GM12878 (cell line): ENCODE data around the gene AGAP3.

Source experiments
- CREB1 ChIP-seq: IDR thresholded peaks from 2 replicates; pipeline ENCODE4 v1.6.1; 2012; ENCODE audit warnings: low read depth, mild to moderate bottlenecking, inconsistent platforms
- EZH2 ChIP-seq: IDR thresholded peaks from 2 replicates; pipeline ENCODE4 v1.6.1; 2012; ENCODE audit warnings: low read depth, mild to moderate bottlenecking, control low read depth, inconsistent platforms, low read length, borderline replicate concordance; ENCODE audit not compliant: control insufficient read depth
- MEF2A ChIP-seq: IDR thresholded peaks from 2 replicates; pipeline ENCODE4 v1.6.1; 2011; ENCODE audit warnings: low read depth, mild to moderate bottlenecking, low read length, moderate library complexity; ENCODE audit not compliant: insufficient read depth
- MYC ChIP-seq: IDR thresholded peaks from 2 replicates; pipeline ENCODE4 v1.6.1; 2011; ENCODE audit warnings: mild to moderate bottlenecking, low read length, moderate library complexity, inconsistent platforms; ENCODE audit not compliant: insufficient read depth, insufficient replicate concordance, insufficient read length, severe bottlenecking
- POLR2A ChIP-seq: IDR thresholded peaks from 2 replicates; pipeline ENCODE4 v1.6.1; 2011; ENCODE audit warnings: low read depth, mild to moderate bottlenecking, low read length
- RAD21 ChIP-seq: IDR thresholded peaks from 2 replicates; pipeline ENCODE4 v1.6.1; 2011; ENCODE audit warnings: mild to moderate bottlenecking, low read depth, low read length, moderate library complexity; ENCODE audit not compliant: insufficient read depth
- SPI1 ChIP-seq: IDR thresholded peaks from 2 replicates; pipeline ENCODE4 v1.6.1; 2011; ENCODE audit warnings: low read depth, mild to moderate bottlenecking, low read length, moderate library complexity, borderline replicate concordance; ENCODE audit not compliant: insufficient read depth
- YY1 ChIP-seq: IDR thresholded peaks from 2 replicates; pipeline ENCODE4 v1.6.1; 2011; ENCODE audit warnings: low read depth, mild to moderate bottlenecking, low read length
- ZZZ3 ChIP-seq: IDR thresholded peaks from 2 replicates; pipeline ENCODE4 v1.6.1; 2011; ENCODE audit warnings: low read depth; ENCODE audit not compliant: control insufficient read depth, insufficient read length
- TF ChIP-seq, protein P1 (sequence below), 3 experiments: IDR thresholded peaks in 2 of 3; conservative IDR thresholded peaks in 1 of 3; 2 replicates each; pipeline ENCODE4 v1.5.1; 2011; ENCODE audit warnings: low read depth in 3 of 3, low read length in 3 of 3, mild to moderate bottlenecking in 3 of 3, control low read depth in 2 of 3, moderate library complexity in 2 of 3, inconsistent platforms in 1 of 3, mixed read lengths in 1 of 3; ENCODE audit not compliant: control insufficient read depth in 2 of 3, insufficient read depth in 1 of 3; ENCODE audit errors: extremely low read depth in 1 of 3

DNA sequence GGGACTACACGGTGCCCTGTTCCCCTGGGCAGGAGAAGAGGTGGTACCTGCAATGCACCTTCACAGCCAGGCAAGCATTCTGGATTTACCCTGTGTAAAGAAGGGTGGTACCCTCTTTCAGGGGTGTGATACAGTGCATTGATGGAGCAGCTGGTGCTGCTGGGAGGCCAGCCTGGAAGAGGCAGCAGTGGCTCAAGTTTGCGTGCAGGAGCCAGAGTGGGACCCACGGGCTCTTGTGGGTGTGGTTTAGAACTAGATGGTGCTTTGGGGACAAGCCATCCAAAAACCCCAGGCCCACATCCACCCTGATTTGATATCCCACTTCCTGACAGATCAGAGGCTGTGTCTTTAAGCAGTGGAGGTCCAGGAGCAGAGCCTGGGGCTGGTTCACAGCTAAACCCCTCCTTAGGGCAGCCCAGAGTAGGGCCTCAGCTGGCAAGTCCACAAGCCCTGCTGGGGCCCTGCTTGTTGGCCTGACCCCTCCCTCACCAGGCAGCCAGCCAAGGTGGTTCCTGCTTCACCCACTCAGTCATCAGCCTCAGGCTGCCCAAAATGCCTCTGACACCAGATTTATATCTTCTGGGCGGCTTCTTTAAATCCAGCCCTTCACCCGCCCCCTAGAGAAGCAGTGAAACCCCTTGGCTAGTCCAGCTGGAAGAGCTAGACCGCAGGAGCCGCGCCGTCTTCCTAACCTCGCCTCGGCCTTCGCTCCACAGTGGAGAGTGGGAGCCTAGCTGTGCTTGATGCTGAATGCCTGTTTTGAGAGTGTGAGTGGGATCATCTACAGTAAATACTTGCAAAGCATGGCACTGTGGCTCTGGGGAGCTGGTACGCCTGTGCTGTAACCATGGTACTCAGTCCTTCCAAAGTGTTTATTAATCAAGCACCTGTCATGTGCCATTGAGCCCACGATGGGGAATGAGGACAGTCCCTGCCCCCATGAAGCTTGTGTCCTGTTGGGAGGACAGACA lies 39.4 kb upstream of the AGAP3 start:
- TF ChIP-seq ZZZ3 (no peak), POLR2A (no peak), EZH2 (no peak), MYC (no peak), CREB1 (no peak), SPI1 (no peak), RAD21 (no peak), MEF2A (no peak), YY1 (no peak)
- TF ChIP-seq, protein P1, sequence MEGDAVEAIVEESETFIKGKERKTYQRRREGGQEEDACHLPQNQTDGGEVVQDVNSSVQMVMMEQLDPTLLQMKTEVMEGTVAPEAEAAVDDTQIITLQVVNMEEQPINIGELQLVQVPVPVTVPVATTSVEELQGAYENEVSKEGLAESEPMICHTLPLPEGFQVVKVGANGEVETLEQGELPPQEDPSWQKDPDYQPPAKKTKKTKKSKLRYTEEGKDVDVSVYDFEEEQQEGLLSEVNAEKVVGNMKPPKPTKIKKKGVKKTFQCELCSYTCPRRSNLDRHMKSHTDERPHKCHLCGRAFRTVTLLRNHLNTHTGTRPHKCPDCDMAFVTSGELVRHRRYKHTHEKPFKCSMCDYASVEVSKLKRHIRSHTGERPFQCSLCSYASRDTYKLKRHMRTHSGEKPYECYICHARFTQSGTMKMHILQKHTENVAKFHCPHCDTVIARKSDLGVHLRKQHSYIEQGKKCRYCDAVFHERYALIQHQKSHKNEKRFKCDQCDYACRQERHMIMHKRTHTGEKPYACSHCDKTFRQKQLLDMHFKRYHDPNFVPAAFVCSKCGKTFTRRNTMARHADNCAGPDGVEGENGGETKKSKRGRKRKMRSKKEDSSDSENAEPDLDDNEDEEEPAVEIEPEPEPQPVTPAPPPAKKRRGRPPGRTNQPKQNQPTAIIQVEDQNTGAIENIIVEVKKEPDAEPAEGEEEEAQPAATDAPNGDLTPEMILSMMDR (IDR thresholded peaks at IDR 0.05 in 2 of 3, conservative IDR thresholded peaks at IDR 0.05 in 1 of 3; ENCODE audit: control insufficient read depth in 2 of 3, extremely low read depth in 1 of 3, insufficient read depth in 1 of 3, low read depth in 3 of 3, low read length in 3 of 3): no peak
